GM19463 (cell line): Measurements from ENCODE around the gene CAPN2.

Experiments
- ATAC-seq: cut with Tn5 transposase; IDR thresholded peaks from one replicate; pipeline ENCODE4 v1.9.1; 2021; ENCODE audit warnings: mild to moderate bottlenecking, moderate library complexity; ENCODE audit not compliant: unreplicated experiment

The CAPN2 gene

DNA sequence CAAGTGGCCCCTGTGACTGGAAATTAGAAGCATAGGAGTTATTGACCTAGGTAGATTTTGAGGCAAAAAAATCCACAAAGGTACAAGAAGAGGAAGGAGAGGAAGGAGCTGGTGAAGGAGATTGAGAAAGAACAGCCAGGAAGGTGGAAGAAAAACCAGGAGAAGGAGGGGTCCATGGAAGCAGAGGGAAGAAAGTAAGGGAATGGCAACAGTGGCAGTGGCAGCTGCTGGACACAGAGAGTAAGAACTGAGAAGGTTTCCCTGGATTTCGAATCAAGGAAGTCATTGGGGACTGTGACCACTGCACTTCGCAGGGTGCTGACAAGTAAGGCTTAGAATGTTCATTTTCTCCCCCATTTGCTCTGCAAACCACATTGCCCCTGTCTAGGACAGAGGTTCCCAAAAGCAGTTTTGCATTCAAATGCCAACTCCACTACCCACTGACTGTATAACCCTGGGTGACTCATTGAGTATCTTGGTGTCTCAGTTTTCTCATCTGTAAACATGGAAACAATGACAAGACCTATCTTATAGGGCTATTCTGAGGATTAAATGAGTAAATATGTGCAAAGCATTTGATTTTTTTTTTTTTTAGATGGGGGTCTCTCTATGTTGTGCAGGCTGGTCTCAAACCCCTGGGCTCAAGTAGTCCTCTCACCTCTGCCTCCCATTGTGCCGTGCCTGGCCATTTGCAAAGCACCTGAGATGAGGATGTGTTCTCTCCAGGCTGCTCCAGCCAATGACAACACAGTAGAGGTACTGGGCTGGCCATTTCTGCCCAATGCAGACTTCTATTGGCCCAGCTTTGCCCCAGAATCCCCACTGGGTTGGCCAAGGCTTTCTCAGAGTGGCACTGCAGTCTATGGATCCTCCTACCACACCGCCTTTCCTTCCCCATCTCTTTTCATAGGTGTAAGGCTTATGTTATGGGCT lies 9.3 kb upstream of the CAPN2 start:
- no peak for ATAC-seq

DNA sequence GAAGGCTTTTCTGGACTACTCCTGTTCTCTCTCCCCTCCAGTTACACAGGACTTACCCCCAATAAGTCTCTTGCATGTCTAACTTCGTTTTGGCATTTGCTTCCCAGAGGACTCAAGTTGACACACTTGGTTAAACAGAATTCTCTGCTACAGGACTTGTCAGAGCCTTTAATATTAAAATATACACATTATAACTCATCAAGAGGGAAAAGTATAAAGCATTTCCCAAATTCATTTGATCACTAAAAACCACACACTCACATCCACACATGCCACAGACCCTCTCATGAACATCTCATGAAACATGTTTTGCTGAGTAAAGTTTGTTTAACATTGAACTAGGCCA lies 8.7 kb upstream of the CAPN2 start:
- ATAC-seq = no peak

DNA sequence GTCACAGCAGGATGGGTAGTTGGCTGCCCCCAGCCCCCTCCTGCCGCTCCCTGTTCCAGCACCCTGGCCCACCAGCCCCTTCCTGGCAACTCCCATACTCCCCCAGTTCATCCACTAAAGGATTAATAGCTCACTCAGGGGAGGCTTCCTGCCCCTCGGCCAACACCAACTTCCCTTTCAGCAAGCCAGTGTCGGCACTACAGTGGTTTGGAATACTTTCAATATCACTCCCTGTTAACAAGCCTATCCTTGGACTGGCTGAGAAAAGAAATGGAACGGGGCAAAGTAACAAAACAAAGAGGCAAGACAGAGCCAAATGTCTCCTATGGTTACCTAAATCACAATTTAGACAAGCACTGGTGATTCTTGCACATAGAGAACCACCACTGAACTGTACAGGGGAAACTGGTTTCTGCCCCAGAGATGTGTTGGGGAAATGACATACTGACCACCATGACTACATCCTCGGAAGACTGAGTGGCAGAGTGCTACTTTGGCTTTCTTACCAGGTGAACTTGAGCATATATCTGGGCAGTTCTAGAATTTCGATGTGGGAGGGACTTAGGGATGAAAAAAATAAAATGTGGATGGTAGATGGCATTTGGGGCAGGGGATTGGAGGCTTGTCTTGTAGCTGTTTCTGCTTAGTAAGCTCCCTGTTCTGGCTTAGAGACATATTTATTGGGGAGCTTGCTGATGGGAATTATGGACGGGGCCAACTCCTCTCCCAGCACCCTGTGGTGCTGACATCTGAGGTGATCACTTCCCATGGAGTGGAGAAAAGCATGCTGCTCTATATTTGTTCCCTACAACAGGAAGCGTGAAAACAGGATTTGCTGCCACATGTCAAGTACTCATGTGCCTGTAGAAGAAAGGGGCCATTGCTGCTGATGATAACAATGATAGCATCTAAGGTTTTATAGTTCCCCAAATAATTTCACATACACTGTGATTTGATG lies 7.1 kb upstream of the CAPN2 start:
- no peak for ATAC-seq

DNA sequence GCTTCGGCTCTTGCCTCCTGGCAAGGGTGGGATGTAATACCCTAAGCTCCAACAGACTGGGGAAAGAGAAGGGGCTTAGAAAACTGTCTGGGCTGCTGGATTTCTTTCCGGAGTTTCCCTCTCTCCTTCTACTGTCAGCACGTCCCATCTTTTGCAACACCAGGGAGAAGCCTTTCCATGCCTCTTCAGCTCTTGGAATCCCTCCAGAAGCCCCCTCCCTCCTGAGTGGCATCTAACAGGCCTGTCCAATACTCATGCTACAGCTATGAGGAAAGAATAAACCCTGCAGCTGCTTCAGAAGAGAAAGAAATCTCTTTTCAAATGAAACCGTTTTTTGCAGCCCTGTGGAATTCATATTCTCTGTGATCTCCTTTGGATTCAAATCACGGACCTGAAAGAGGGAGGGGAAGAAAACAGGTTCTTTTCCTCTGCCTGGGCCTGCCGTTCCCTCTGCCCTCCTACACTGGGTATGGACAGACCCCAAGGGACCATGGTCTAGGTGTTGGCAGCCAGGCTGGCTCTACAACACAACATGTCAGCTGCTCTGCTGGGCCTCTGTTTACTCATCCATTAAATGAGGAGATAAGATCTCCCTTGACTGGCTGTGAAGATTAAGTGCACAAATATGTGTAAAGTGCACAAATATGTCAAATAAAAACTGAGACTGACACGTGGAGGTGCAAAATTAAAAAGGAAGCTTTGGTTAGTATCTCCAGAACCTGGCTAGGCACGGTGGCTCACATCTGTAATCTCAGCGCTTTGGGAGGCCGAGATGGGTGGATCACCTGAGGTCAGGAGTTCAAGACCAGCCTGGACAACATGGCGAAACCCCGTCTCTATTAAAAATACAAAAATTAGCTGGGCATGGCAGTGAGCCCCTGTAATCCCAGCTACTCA lies 6.0 kb upstream of the CAPN2 start:
- ATAC-seq = no peak

DNA sequence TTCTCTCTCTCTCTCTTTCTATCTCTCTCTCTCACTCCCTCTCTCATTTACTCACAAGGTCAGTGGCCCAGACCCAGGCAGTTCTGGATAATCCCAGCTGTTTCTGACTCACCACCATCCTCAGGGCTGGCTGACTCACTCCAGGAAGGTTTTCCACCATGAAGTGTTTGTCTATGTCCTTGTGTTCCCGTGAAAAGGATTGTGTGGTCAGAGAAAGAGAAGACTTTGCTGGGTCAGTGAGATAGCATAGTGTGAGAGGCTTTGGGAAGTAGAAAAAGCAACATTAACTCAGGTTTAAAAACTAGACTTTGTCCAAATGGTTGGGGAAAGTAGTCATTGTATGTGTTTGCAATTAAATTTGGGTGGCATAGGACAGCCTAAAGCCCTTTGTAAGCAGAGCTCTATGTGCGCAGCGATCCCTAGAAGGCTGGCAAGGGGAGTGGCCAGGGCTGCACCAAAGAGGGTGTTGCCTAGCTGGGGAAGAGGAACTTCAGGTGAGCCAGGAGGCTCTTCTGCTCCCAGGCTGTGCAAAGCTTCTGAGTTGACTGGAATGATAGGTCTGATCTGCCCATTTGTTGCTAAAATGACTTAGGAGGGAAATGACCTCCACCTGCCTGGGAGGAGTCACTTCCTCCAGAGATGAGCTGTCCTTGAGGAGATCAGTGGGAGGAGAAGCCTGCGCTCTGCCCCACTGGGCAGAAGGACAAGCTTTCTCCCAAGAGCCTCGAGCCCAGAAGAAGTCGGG lies 4.9 kb upstream of the CAPN2 start:
- no peak for ATAC-seq

DNA sequence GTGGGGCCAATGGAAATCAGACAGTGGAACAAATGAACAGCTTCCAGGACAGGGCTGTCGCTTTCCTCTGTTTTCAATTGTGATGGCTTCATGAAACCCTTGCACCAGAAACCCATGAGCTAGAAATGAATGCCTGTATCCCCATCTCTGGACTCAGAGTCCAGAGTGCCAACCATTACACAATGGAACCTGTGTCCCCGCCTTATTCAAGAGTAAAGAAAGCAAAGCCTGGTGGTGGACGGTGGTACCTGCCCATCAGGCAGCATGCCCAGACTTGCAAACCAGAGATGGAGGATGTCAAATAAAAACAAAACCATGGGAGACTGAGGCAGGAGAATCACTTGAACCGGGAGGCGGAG lies 4.4 kb upstream of the CAPN2 start:
- no peak for ATAC-seq

DNA sequence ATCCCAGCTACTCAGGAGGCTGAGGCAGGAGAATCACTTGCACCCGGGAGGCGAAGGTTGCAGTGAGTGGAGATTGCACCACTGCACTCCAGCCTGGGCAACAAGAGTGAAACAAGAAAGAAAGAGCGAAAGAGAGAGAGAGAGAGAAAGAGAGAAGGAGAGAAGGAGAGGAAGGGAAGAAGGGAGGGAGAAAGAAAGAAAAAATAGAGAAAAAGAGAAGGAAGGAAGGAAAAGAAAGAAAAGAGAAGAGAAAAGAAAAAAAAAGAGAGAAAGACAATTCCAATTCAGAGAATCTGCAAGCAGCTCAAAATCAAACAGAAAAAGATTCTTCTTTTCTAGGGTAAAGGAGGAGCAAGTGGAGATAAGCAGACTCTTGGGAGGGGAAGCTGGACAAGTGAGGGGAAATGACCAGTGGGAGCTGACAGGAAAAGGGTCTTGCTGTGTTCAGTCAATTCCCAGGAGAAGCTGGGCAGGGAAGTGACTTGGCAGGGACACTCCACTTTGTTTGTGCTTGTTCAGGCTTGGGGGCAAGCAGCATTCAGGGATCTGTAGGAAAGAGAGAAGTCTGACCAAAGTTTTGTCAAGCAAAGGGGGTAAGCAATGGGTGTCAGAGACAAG lies 3.6 kb upstream of the CAPN2 start:
- no peak for ATAC-seq

DNA sequence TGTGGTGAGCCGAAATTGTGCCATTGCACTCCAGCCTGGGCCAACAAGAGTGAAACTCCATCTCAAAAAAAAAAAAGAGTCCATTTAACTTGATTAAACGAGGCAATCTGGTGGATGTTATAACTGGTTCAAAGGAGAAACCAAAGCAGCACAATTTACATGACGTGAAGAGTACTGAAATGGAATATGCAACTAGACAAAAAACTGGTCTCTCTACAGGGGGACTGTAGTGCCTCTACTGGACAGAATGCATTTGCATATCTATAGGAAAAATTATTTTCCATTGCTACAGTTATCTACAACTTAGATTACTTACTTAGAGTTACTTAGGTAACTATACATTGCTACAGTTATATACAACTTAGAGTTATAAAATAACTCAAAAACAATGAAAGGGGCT lies 2.7 kb upstream of the CAPN2 start:
- ATAC-seq = no peak

DNA sequence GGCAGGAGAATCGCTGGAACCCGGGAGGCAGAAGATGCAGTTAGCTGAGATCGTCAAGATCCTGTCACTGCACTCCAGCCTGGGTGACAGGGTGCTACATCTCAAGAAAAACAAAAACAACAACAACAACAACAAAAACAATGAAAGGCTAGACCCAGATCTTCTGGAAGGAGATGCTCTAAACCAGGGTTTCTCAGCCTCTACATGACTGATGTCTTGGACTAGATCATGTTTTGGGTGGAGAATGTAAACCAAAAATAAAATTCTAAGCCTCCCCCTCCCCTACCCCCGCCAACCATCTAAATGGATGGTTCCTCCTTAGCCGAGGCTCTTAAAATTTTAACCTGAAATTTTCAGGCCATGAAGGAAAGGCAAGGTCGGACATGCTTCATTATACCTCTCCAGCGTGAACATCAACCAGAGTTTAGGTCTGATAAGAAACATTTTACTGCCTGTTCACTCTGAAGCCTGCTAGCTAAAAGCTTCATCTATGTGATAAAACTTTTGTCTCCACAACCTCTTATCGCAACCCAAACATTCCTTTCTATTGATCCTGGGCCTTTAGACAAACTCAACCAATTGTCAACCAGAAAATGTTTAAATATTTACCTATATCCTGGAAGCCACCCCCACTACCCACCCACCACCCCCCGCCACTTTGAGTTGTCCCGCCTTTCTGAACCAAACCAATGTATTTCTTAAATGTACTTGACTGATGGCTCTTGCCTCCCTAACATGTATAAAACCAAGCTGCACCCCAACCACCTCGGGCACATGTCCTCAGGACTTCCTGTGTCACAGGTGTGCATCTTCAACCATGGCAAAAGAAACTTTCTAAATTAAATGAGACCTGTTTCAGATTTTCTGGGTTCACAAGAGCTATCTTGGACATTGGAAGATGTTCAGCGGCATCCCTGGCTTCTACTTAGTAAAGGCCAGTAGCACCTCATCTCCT lies 1.9 kb upstream of the CAPN2 start:
- ATAC-seq = no peak

DNA sequence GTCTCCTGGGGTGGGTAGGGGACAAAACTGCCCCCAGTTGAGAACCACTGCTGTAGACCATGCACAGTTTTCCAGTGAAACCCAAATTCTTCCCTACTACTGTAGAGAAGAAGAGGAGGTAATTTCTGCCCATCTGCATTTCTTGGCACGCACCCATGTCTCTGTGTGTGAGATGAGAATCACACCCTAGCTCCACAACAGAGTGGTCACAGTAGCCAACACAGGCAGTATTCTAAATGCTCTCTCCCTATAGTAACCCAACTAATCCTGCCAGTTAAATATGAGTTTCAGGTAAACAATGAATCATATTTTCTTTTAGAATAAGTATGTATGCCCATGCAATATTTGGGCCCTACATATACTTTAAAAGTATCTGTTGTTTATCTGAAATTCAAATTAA lies 1.2 kb upstream of the CAPN2 start:
- ATAC-seq = no peak

DNA sequence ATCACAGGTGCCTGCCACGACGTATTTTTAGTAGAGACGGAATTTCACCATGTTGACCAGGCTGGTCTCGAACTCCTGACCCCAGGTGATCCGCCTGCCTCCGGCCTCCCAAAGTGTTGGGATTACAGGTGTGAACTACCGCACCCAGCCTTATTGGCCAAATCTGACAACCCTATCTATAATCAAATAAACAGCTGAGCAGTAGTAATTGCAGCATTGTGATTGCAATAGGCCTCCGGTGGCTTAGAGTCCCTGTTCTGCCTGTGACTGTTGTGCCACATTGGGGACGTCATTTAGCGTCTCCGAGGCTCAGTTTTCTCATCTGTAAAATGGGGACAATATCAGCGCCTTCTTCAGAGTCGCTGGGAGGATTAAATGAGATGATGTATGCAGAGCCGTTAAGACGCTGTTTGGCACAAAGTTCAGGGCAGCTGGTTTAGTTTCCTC lies 569 bp upstream of the CAPN2 start:
- ATAC-seq = no peak

DNA sequence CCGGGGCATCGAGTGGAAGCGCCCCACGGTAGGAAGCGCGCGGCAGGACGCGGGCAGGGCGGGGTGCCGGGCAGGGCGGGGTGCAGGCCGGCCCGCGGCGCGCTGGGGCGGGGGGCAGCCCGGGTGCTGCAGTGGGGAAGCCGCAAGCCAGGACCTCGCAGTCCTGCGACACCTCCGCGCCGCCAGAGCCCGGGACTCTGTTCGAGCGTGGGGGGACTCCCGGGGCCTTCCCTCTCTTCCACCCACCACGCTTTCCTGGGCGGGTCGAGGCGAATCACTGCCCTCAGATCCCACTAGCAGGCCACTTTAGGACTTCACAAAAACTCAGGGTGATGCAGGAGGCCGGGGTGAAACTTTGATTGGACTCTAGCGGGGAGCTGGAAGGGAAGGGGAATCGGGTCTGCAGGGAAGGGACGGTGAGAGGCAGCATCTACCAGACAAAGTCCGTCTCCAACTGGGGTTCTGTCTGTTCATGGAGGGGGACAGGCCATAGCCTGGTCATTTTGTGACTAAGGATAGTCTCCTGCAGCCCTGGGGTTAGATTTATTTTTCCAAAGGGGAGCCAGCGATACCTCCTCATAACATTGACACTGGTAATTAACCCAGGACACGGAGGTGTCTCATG lies 623 bp downstream of the CAPN2 start:
- peak; percentile 29 for ATAC-seq

DNA sequence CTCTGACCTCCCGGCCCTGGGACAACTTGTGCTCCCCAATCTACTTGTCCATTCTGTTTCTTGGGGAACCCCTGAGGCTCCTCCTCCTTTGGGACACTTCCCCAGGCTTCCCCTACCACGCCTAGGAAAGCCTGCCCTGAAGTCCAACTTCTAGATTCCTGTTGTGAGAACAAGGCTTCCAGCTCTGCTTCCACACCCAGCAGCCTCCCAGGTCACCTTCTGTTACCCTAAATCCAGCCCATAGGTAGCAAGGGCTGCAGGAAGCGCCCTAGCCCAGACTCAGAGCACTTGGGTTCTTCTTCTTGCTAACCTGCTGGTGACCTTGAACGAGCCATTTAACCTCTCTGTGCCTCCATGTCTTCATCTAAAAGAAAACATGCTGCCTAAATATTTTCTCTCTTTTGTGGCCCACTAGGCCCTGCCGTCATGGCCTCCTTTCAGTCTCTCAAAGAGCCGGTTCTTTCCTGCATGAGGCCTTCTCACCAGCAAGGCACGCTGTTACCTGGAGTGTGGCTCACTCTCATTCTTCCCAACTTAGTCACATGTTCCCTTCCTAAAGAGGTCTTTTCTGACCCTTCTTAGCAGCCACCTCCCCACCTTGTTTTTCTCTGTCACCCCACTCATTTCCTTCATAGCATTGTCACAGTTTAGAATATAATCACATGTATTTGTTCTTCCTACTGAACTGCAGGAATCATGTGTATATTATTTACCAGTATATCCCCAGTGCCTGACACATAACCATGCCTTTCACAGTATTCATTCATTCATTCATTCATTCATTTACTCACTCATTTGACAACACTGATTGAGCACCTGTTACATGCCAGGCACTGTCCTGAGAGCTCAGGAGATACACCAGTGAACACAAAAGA lies 1.4 kb downstream of the CAPN2 start:
- ATAC-seq = no peak

DNA sequence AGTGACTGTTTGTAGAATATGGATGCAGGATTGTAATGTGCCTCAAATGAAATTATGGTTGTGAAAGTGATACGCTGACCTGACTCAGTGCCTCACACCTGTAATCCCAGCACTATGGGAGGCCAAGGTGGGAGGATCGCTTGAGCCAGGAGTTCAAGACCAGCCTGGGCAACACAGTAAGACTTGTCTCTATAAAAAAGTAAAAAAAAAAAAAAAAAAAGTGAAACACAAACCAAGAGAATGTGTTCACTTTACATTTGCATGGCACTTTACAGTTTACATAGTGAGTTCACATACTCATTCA lies 2.0 kb downstream of the CAPN2 start:
- no peak for ATAC-seq

DNA sequence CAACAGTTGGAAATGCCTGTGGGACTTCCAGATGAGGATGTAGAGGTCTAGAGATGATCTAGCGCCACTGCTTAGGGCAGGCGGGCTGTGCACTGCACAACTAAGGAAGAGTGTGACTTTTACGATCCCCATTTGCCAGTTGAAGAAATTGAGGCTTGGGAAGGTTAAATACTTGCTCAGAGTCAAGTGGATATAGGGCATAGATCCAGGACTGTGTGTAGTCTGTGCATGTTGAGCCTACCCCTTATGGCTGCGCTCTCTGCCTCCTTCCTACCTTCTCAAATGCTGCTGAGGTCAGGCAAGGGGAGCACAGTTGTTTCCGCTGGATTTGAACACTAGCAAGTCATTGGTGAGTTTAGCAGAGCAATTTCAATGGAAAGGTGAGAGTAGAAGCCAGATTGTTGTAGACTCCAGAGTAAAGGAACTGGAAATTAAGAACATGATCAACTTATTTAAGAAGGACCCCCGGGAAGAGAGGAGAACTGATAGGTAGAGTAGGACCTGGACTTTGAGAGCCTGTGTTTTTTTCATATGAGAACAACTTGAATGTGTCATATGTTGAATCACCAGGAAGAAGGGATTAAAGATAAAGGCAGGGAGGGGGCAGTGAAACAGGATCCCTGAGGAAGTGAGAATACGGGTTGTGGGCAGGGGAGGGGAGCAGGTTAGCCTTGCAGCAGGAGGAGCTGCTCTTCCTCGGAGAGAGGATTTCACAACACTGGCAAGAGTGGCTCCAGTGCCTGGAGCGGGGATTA lies 2.7 kb downstream of the CAPN2 start:
- no peak for ATAC-seq

DNA sequence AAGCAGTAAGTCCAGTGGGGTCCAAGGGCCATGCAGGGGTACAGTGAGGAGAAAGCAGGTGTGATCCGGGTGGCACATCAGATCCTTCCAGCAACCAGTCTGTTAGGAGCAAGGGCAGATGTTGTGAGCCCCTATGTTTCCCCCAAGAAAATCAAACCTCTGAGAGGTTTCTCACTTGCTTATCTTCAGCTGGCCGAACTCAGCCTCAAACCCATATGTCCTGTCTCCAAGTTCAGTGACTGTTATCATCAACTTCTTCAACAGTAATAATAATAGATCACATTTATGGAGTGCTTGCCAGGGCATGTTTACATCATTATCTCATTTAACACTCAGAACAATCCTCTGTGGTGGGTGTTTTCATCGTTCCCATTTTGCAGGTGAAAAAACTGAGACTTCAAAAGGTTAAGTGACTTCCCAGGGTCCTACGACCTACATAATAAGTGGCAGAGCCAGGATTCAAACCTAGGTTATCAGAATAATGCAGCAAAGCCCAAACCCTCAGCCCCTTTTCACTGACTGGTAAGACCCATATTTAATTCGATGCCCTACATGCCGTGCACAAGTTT lies 3.3 kb downstream of the CAPN2 start:
- no peak for ATAC-seq
